Ammon's horn (tissue), 1 donor: ENCODE results near the gene GIPR.
A peak's percentile ranks its signal among the peaks of the same experiment; 100 is the strongest.
"Not testable (repeated sequence)": the region's sequence is repeated elsewhere in the genome, so short reads cannot be mapped to it uniquely, and the experiment has no call there.

ENCODE experiments used
- DNase-seq: peaks from one replicate; pipeline ENCODE4 v3.0.0-alpha.2; 2016; ENCODE audit warnings: low spot score

GIPR gene, protein sequence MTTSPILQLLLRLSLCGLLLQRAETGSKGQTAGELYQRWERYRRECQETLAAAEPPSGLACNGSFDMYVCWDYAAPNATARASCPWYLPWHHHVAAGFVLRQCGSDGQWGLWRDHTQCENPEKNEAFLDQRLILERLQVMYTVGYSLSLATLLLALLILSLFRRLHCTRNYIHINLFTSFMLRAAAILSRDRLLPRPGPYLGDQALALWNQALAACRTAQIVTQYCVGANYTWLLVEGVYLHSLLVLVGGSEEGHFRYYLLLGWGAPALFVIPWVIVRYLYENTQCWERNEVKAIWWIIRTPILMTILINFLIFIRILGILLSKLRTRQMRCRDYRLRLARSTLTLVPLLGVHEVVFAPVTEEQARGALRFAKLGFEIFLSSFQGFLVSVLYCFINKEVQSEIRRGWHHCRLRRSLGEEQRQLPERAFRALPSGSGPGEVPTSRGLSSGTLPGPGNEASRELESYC

GRCh38 chr19:45667620-45668341 is at the start of gene GIPR:
TSS of gene GIPR (plus strand) at chr19:45668221. CDS start at chr19:45669521, 1,300 bp downstream.
- DNase-seq: no peak

DNA sequence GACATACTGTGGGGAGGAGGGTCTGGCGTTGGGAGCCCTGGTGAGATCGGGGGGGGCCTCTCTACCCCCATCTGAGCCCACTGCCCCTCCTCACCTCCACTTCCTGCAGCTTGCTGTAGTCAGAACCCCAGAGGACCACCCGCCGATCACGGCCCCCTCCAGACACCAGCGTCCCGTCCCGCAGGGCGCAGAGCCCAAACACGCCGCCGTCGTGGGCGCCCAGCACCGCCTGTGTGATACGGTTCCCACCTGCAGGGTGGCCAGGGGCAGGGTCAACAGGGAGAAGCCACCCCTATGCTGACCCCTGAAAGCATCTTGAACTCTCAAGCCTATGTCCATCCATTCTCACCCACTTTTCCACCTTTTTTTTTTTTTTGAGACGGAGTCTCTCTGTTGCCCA is 46.6 kb upstream of the GIPR start:
- no peak for DNase-seq

GRCh38 chr19:45621976-45622503 is 46.0 kb upstream of the GIPR start:
- DNase-seq: no peak

DNA sequence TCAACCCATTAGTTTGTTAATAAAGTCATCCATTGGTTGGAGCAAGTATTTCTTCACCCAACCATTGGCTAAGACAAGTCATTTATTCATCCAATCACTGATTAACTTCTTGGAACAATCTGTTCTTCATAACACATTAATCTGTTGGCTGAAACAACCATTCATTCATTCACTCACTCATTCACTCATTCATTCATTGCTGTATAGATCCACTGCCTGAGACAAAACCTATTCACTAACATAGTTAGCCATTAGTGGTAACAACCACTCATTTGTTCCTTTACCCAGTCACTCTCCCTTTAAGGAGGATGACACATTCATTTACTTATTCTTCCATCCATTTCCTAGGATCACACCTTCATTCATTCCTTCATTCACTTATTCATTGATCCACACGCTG is 44.0 kb upstream of the GIPR start:
- DNase-seq: no peak

DNA sequence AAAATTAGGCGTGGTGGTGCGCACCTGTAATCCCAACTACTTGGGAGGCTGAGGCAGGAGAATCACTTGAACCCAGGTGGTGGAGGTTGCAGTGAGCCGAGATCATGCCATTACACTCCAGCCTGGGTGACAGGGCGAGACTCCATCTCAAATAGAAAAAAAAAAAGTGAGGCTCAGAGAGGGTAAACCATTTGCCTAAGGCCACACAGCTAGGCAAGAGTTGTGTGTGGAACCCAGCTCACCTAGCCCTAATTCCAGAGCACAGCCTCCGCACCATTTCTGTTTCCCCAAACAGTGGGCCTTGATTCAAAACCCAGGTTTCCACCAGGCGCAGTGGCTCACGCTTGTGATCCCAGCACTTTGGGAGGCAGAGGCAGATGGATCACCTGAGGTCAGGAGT is 39.8 kb upstream of the GIPR start:
- not testable (repeated sequence) for DNase-seq

GRCh38 chr19:45629704-45630103 is 38.3 kb upstream of the GIPR start:
- no peak for DNase-seq

- DNase-seq: no peak
Observed at GRCh38 chr19:45630463-45630862, 37.6 kb upstream of the GIPR start.

GRCh38 chr19:45632468-45633196 is 35.4 kb upstream of the GIPR start:
- DNase-seq: peak; percentile 53

DNA sequence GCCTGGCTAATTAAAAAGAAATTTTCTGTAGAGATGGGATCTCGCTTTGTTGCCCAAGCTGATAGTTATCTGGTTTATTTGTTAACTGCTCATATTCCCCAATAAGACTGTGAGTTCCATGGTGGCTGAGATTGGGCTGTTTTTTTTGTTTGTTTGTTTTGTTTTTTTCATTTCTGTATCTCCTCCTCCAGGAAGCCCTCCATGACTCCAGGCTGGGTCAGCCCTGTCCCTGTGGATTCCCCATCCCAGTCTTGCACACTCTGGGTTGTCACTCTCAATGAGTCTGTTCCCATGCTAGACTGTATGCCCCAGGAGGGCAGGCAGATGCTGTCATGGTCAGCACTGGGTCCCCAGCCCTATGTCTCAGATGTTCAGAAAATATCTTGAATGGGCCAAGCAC is 31.7 kb upstream of the GIPR start:
- DNase-seq: no peak

DNA sequence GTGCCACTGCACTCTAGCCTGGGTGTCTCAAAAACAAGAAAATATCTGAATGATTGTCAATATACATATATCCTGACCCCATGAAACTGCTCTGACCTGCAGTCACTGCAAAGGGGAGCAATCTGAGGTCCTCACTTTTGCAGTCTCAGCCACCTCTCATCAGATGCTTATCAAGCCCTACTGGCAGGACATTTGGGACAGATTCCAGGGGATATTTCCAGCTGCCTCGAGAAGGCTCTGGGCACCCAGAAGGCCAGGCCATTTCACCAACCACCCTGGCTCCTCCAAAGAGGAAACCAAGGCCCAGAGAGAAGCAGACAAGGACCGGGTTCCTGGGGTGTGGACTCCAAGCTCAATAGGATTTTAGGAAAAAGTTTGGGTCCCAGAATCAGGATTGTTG is 31.1 kb upstream of the GIPR start:
- DNase-seq: no peak

DNA sequence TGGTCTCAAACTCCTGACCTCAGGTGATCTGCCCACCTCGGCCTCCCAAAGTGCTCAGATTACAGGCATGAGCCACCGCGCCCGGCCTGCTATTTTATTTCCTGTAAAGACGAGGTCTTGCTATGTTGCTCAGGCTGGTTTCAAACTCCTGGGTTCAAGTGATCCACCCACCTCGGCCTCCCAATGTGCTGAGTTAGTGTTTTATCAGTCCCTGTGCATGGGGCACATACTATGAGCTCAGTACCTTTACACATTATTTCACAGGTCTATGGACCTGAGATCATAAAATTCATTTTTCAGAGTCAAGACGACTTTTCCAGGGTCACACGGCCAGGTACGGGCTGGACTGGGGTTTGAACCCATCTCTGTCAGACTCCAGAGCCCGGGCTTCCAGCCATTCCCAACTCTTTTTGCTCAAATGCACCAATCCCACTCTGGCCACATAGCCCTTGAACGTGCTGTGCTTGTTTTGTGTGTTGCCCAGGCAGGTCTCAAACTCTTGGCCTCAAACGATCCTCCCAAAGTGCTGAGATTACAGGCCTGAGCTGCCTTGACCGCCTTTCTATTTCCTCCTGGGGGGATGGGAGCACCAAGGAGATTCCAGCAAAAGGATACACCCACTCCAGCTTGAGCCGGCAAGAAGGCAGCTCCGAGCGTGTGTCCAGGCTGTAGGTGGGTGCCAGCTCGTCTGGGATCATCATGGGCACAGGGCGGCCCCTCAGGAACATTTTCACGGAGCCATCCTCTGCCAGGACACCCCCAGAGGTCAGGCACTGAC is 29.9 kb upstream of the GIPR start:
- no peak for DNase-seq

DNA sequence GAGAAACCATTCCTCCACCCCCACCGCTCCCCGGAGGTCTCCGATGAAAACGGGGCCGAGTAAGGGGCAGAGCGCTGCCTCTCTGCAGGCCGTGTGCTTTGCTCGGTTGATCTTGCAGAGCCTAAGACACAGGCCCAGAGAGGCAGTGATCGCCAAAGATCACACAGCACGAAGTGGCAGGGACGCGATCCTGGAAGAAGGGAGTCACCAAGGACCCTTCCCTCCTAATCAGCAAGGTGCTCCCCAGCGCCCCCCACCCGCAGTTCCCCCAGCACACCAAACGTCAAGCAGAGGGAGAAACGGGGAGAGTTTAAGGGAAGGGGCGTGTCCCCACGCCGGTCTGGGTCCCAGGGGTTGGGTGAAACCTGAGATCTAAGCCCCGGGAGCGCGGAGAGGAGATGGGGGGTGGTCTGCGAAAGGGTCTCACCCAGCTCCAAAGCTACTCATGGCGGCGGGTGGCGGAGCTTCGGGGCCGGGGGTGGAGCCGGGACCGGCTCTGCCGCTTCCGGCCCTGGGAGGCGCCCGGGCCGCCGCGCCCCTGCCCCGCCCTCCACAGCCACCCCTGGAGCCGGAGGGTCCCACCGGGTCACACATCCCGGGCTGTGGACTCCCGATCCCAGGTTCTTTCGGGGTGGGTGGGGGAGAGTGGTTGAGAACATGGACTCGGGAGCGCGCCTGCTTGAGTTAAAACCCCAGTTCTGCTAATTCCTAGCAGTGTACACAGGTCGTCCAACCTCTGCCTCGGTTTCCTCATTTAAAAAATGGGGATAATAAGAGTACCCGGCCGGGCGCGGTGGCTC is 28.9 kb upstream of the GIPR start, which contains the start of gene EML2:
Gene EML2 (minus strand): TSS at position 468 of the 800 bp plus-strand sequence. CDS start 21 bp downstream, at position 447.
- no peak for DNase-seq

DNA sequence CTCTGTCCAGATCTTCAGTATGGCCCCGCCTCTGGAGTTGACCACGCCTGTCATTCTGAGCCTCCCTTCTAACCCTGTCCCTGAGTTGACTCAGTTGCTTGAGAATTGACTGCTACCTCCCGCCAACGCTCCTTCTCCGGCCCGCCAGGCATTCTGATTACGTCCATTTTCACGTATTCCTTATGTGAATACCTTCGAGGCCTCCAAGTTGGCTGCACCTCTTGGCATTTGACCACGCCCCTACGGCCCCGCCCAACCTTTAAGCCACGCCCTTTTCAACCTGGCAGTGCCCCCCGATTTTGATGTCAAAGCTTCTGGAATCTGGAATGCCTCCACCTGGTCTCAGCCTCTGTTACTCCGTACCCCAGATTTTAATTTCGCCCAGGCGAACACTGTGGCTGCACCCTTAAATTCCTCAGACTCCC is 27.2 kb upstream of the GIPR start:
- no peak for DNase-seq

DNA sequence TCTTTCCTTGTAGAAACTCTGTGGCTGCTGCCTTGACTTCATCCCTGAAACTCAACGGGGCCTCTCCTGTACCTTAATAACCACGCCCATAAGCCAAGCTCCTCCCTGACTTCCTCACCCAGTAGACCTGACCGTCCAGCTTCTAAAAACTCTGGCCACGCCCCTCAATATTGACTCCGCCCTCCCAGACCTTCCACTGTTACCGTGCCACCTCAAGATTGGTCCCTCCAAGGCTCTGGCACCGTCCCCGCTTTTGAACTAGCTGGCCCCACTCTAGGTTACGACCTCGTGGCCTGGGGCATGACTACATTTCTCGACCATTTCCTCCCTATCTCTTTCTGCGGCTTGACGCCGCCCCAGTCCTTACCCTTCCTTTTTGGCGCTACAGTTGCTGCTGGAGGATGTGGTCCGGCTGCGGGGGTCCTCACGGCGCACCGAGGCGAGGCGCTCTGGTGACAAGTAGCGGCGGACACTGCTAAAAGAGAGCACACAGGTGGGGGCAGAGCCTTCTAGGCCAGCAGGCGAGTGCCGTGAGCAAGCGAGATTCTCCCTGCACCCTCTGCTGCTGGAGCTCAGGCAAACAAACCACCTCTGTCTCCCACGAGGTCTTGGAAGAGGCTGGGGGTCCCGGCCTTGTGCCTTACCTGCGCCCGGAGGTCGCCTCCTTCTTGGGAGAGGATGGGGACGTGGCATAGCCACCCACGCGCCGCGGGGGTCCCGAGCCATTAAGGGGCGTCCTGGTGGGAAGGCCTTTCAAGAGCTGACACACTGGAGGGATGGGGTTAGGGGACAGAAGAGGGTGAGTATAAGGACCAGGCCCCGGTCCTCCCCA is 26.5 kb upstream of the GIPR start:
- DNase-seq: peak; percentile 48

- peak; percentile 89 for DNase-seq
Observed at GRCh38 chr19:45643024-45643926, 24.7 kb upstream of the GIPR start.

- peak; percentile 31 for DNase-seq
Observed at GRCh38 chr19:45643927-45644771, 23.9 kb upstream of the GIPR start.

DNA sequence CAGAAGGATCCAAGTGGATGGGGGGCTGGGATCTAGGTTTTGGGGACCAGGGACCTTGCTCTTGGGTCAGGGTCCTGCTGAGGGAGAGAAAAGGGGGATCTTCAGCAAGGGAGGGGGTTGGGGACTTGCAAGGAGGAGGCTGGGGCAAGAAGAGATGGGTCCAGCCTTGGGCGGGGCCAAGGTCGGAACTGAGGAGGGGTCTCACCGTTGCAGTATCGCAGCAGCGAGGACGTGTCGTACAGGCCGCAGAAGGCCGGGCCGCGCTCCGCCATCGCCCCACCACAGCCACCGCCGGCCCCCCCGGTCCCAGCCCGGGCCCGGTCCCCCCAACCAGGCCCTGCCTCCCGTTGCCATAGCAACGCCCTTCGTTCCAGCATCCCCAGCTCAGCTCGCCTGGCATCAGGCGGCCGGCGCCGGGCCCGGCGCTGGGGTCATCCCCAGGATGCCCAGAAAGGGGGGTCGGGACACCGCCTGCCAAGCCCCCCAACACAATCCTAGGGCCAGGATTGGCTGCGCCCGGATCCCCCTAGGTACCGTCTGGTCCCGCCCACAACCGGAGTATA is 22.9 kb upstream of the GIPR start:
- no peak for DNase-seq
